GM12878 (cell line): ENCODE data around the gene SLC19A1. TPM values are rescaled to one million over a fixed set of nuclear protein-coding genes. Genes with fewer than 3 reads are reported as not detected.

Source experiments
- ATAC-seq: fragments of 200-7000 bp; cut with Tn5 transposase; 3 replicates; pipeline ENCODE4 v1.9.1; 2020; ENCODE audit warnings: mild to moderate bottlenecking, moderate library complexity
- BruUV-seq: library from RNA; stranded (reverse); fragments of 400-500 nt; replicated peaks from 2 replicates; lab custom pipeline; 2021; lab: Mats Ljungman, UMichigan
- CTCF ChIA-PET: fragments of 300-600 bp; sonication (Branson Sonifier 250); formaldehyde crosslinking; extraction: SDS; loops from one replicate; lab custom pipeline; 2021; ENCODE audit warnings: inconsistent platforms; lab: Yijun Ruan, JAX
- POLR2A ChIA-PET: fragments of 350-600 bp; formaldehyde crosslinking; extraction: SDS; loops from one replicate; lab custom pipeline; 2021; ENCODE audit warnings: inconsistent platforms; lab: Charles Lee
- RAD21 ChIA-PET: fragments of 300-600 bp; sonication (Branson Sonifier 250); formaldehyde crosslinking; loops from one replicate; lab custom pipeline; 2023; ENCODE audit warnings: antibody characterized with exemption; ENCODE audit not compliant: unreplicated experiment; lab: Charles Lee
- SMC1A ChIA-PET: fragments of 300-600 bp; sonication (Branson Sonifier 250); formaldehyde crosslinking; loops from one replicate; lab custom pipeline; 2023; ENCODE audit not compliant: unreplicated experiment, uncharacterized antibody; lab: Charles Lee
- DNase-seq: peaks from one replicate; pipeline ENCODE4 v3.0.0-alpha.2; 2011; ENCODE audit warnings: low read depth, low spot score
- FAIRE-seq: peaks from 3 replicates; lab custom pipeline; 2011; peaks lifted over from hg19 to GRCh38; lab: Jason Lieb, UNC
- H2AFZ ChIP-seq: 2 replicates; pipeline ENCODE4 v1.6.0; 2011; ENCODE audit warnings: low read depth, low read length, control low read depth; ENCODE audit not compliant: control insufficient read depth
- H3K27ac ChIP-seq: 2 replicates; pipeline ENCODE4 v1.5.1; 2011; ENCODE audit warnings: control low read depth; ENCODE audit not compliant: control insufficient read depth, insufficient read depth
- H3K27me3 ChIP-seq, 2 experiments: replicated peaks in 1 of 2; 2 replicates each; pipeline versions ENCODE4 v1.6.0 to v1.6.1; 2011; ENCODE audit warnings: low read length in 1 of 2; ENCODE audit not compliant: control insufficient read depth in 2 of 2, insufficient read depth in 2 of 2
- H3K36me3 ChIP-seq, 2 experiments: 2 replicates each; pipeline ENCODE4 v1.5.1; 2011; ENCODE audit warnings: low read length in 1 of 2; ENCODE audit not compliant: control insufficient read depth in 2 of 2, insufficient read depth in 2 of 2
- H3K4me1 ChIP-seq: 2 replicates; pipeline ENCODE4 v1.6.1; 2011; ENCODE audit warnings: mild to moderate bottlenecking, low read length, moderate library complexity, mixed read lengths; ENCODE audit not compliant: control insufficient read depth, insufficient read depth
- H3K4me2 ChIP-seq: 2 replicates; pipeline ENCODE4 v1.6.0; 2011; ENCODE audit warnings: control low read depth; ENCODE audit not compliant: control insufficient read depth, insufficient read depth
- H3K4me3 ChIP-seq: fragments of 200-600 bp; sonication (generic); 2 replicates; pipeline ENCODE4 v1.5.1; 2016
- H3K79me2 ChIP-seq: 2 replicates; pipeline ENCODE4 v1.6.0; 2011; ENCODE audit warnings: low read length; ENCODE audit not compliant: control insufficient read depth, insufficient read depth
- H3K9ac ChIP-seq: 2 replicates; pipeline ENCODE4 v1.8.0; 2011; ENCODE audit warnings: low read length, control low read depth, mixed read lengths; ENCODE audit not compliant: control insufficient read depth, insufficient read depth
- H3K9me3 ChIP-seq: replicated peaks from 3 replicates; pipeline ENCODE4 v1.5.1; 2011; ENCODE audit warnings: mild to moderate bottlenecking, low read length; ENCODE audit not compliant: control insufficient read depth, insufficient read depth
- H4K20me1 ChIP-seq: 2 replicates; pipeline ENCODE4 v1.6.0; 2011; ENCODE audit not compliant: control insufficient read depth, insufficient read depth
- BMI1 ChIP-seq: fragments of 450-650 bp; IDR thresholded peaks from 2 replicates; pipeline ENCODE4 v1.6.1; 2016; ENCODE audit warnings: mild to moderate bottlenecking, moderate library complexity, borderline replicate concordance
- ESRRA ChIP-seq: IDR thresholded peaks from 2 replicates; pipeline ENCODE4 v1.6.1; 2012; ENCODE audit warnings: mild to moderate bottlenecking, low read length, improper control_type of control experiment
- JUND ChIP-seq: IDR thresholded peaks from 2 replicates; pipeline ENCODE4 v1.6.1; 2012; ENCODE audit warnings: low read depth, mild to moderate bottlenecking, low read length, improper control_type of control experiment, moderate library complexity
- PML ChIP-seq: IDR thresholded peaks from 2 replicates; pipeline ENCODE4 v1.6.1; 2012; ENCODE audit warnings: low read length, inconsistent platforms
- STAT1 ChIP-seq: fragments of 450-650 bp; conservative IDR thresholded peaks from 2 replicates; pipeline ENCODE4 v1.6.1; 2014; ENCODE audit warnings: antibody characterized with exemption, mild to moderate bottlenecking
- TAF1 ChIP-seq: IDR thresholded peaks from 2 replicates; pipeline ENCODE4 v1.6.1; 2011; ENCODE audit warnings: mild to moderate bottlenecking, low read depth, low read length, borderline replicate concordance
- whole genome bisulfite sequencing: methylation state at CpG from one replicate; pipeline ENCODE4 v1.1.6; 2016; ENCODE audit warnings: low lambda C conversion rate; ENCODE audit not compliant: insufficient replicate concordance, insufficient coverage; ENCODE audit errors: missing lambda C conversion rate; 5-methylcytosine and 5-hydroxymethylcytosine counted together
- in situ Hi-C: fragments of 300-500 bp; cut with MboI; formaldehyde crosslinking; loops from 9 replicates; pipeline ENCODE4 v1.14.3; 2018; ENCODE audit warnings: mixed read lengths
- intact Hi-C: fragments of 100-400 bp; cut with micrococcal nuclease; formaldehyde crosslinking; loops from one replicate; pipeline ENCODE4 v1.14.2; 2022; ENCODE audit not compliant: unreplicated experiment
- polyA plus RNA-seq, 11 experiments: library from polyadenylated mRNA; depleted of rRNA in 4 of 11; unstranded in 6 of 11; stranded (reverse) in 5 of 11; fragments of >200 nt; fragmentation: Nextera tagmentation in 4 of 11; fragmentation: Illumina TruSeq in 1 of 11; extraction: Ambion mirVana in 4 of 11; extraction: Trizol in 1 of 11; gene quantifications; 1 replicate in 1 of 11; 2 replicates in 10 of 11; pipeline versions ENCODE4 v1.2.1 to v1.2.3, GENCODE V29; 2011 to 2016; ENCODE audit warnings: inconsistent platforms in 2 of 11, missing spikeins in 2 of 11, low read depth in 1 of 11
- total RNA-seq, 4 experiments: library from RNA; depleted of rRNA in 3 of 4; stranded (reverse); fragments of >200 nt in 3 of 4; fragmentation: Illumina TruSeq in 1 of 4; extraction: Trizol in 1 of 4; gene quantifications; 2 replicates each; pipeline versions ENCODE4 v1.2.1 to v1.2.3, GENCODE V29; 2013 to 2021
- TF ChIP-seq, protein P1 (sequence below): IDR thresholded peaks from 2 replicates; pipeline ENCODE4 v1.6.1; 2012; ENCODE audit warnings: low read length, inconsistent platforms
- TF ChIP-seq, protein P2 (sequence below): fragments of 450-650 bp; IDR thresholded peaks from 2 replicates; pipeline ENCODE4 v1.6.1; 2016; ENCODE audit warnings: mild to moderate bottlenecking
- TF ChIP-seq, protein P3 (sequence below): fragments of 450-650 bp; IDR thresholded peaks from 2 replicates; pipeline ENCODE4 v1.6.1; 2018; ENCODE audit warnings: borderline replicate concordance, mild to moderate bottlenecking; ENCODE audit not compliant: partially characterized antibody
- TF ChIP-seq, protein P4 (sequence below): fragments of 450-650 bp; conservative IDR thresholded peaks from 2 replicates; pipeline ENCODE4 v1.6.1; 2017; ENCODE audit warnings: mild to moderate bottlenecking, moderate library complexity

SLC19A1 gene
- total and polyA plus RNA-seq, 10 of the 15 experiments (the other 5 are each of a cell fraction or from before 2014, with no cell fraction given), result 0.42 to 49.7 (median 12.2) TPM

DNA sequence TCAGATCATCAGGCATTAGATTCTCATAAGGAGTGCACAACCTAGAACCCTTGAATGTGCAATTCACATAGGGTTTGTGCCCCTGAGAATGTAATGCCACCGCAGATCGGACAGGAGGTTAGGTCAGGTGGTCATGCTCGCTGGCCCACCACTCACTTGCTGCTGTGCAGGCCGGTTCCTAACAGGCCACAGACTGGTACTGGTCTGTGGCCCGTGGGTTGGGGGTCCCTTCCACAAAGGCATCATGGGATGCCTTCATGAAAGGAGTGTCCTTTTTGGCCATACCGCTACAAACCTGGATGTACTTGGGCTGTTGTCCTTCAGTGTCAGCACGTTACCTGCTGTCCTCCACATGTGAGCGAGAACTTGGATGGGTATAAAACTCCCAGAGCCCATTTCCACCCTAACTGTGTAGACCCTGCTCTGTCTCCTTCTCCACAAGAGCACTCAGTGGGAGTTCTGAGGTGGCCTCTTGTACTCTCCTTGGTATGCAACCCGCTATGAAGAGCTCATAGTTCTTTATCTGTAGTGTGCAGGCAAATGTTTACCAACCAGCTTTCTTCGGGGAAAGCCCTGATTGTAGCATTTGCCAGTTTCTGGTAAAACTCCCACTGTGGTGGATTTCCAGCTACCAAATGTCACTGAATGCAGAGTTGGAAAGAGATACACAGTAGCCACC is 41.7 kb upstream of the SLC19A1 start:
- ATAC-seq, result no peak
- no peak for FAIRE-seq
- WGBS, result 29% methylated on average over 10 of the region's 10 CpGs
- Histone ChIP-seq H3K4me3 (no peak overlapping the region), H3K36me3 (no peaks in the 10 kb centered on the region), H3K79me2 (no peaks in the 10 kb centered on the region), H3K9me3 (peaks cover 5% of the 10 kb centered on the region), H3K27ac (no peak overlapping the region), H2AFZ (no peak overlapping the region), H3K9ac (no peak overlapping the region), H3K27me3 (no peaks in the 10 kb centered on the region), H3K4me2 (no peak overlapping the region), H3K4me1 (no peaks in the 10 kb centered on the region), H4K20me1 (no peaks in the 10 kb centered on the region)
- ChIA-PET RAD21 (interaction anchor here (1.1 to 1.3 kb wide), 2 partner anchors 8 to 12 kb away, joined by 3 to 4 read pairs; no protein-coding TSS in a partner anchor), CTCF (interaction anchor here (0.9 to 1.4 kb wide), 2 partner anchors 13 to 28 kb away, joined by 4 to 5 read pairs; no protein-coding TSS in a partner anchor), POLR2A (interaction anchor here (1.3 kb wide), 1 partner anchor 11 kb away, joined by 3 read pairs; no protein-coding TSS in a partner anchor), SMC1A (interaction anchor here (0.6 kb wide), 1 partner anchor 8 kb away, joined by 3 read pairs; no protein-coding TSS in a partner anchor)
- in situ Hi-C loops (no loop called here), intact Hi-C loops (no loop called here)
- TF ChIP-seq, protein P1, sequence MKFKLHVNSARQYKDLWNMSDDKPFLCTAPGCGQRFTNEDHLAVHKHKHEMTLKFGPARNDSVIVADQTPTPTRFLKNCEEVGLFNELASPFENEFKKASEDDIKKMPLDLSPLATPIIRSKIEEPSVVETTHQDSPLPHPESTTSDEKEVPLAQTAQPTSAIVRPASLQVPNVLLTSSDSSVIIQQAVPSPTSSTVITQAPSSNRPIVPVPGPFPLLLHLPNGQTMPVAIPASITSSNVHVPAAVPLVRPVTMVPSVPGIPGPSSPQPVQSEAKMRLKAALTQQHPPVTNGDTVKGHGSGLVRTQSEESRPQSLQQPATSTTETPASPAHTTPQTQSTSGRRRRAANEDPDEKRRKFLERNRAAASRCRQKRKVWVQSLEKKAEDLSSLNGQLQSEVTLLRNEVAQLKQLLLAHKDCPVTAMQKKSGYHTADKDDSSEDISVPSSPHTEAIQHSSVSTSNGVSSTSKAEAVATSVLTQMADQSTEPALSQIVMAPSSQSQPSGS, result no peak
- TF ChIP-seq, protein P2, sequence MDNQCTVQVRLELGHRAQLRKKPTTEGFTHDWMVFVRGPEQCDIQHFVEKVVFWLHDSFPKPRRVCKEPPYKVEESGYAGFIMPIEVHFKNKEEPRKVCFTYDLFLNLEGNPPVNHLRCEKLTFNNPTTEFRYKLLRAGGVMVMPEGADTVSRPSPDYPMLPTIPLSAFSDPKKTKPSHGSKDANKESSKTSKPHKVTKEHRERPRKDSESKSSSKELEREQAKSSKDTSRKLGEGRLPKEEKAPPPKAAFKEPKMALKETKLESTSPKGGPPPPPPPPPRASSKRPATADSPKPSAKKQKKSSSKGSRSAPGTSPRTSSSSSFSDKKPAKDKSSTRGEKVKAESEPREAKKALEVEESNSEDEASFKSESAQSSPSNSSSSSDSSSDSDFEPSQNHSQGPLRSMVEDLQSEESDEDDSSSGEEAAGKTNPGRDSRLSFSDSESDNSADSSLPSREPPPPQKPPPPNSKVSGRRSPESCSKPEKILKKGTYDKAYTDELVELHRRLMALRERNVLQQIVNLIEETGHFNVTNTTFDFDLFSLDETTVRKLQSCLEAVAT, result no peak
- TF ChIP-seq STAT1 (no peak), TAF1 (no peak), BMI1 (no peak), PML (no peak), JUND (no peak), ESRRA (no peak)
- TF ChIP-seq, protein P3, sequence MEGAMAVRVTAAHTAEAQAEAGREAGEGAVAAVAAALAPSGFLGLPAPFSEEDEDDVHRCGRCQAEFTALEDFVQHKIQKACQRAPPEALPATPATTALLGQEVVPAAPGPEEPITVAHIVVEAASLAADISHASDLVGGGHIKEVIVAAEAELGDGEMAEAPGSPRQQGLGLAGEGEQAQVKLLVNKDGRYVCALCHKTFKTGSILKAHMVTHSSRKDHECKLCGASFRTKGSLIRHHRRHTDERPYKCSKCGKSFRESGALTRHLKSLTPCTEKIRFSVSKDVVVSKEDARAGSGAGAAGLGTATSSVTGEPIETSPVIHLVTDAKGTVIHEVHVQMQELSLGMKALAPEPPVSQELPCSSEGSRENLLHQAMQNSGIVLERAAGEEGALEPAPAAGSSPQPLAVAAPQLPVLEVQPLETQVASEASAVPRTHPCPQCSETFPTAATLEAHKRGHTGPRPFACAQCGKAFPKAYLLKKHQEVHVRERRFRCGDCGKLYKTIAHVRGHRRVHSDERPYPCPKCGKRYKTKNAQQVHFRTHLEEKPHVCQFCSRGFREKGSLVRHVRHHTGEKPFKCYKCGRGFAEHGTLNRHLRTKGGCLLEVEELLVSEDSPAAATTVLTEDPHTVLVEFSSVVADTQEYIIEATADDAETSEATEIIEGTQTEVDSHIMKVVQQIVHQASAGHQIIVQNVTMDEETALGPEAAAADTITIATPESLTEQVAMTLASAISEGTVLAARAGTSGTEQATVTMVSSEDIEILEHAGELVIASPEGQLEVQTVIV, result no peak
- TF ChIP-seq, protein P4, sequence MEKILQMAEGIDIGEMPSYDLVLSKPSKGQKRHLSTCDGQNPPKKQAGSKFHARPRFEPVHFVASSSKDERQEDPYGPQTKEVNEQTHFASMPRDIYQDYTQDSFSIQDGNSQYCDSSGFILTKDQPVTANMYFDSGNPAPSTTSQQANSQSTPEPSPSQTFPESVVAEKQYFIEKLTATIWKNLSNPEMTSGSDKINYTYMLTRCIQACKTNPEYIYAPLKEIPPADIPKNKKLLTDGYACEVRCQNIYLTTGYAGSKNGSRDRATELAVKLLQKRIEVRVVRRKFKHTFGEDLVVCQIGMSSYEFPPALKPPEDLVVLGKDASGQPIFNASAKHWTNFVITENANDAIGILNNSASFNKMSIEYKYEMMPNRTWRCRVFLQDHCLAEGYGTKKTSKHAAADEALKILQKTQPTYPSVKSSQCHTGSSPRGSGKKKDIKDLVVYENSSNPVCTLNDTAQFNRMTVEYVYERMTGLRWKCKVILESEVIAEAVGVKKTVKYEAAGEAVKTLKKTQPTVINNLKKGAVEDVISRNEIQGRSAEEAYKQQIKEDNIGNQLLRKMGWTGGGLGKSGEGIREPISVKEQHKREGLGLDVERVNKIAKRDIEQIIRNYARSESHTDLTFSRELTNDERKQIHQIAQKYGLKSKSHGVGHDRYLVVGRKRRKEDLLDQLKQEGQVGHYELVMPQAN, result no peak
- DNase-seq, result no peak
- BruUV-seq, result no TSS peak
